Prostate gland (tissue), 2 donors: ENCODE measurements around the gene GSTT2. TPM values are rescaled to one million over a fixed set of nuclear protein-coding genes. Genes with fewer than 3 reads are reported as not detected.
A peak's percentile ranks its signal among the peaks of the same experiment; 100 is the strongest.
"Not testable (repeated sequence)": the region's sequence is repeated elsewhere in the genome, so short reads cannot be mapped to it uniquely, and the experiment has no call there.

Experiments used
- DNase-seq: peaks from one replicate; pipeline ENCODE4 v3.0.0-alpha.2; 2019; ENCODE audit warnings: low spot score
- H3K27ac ChIP-seq, 2 donors: fragments of 200-600 bp; sonication (generic); 2 replicates each; pipeline ENCODE4 v1.5.1; 2017 to 2019
- H3K27me3 ChIP-seq: fragments of 200-600 bp; sonication (generic); replicated peaks from 2 replicates; pipeline ENCODE4 v1.5.1; 2019; ENCODE audit not compliant: insufficient read depth
- H3K36me3 ChIP-seq, 2 donors: fragments of 200-600 bp; sonication (generic); 1 replicate in 1 of 2; 2 replicates in 1 of 2; pipeline versions ENCODE4 v1.5.1 to v1.8.1; 2017 to 2019
- H3K4me1 ChIP-seq: fragments of 200-600 bp; sonication (generic); replicated peaks from 2 replicates; pipeline ENCODE4 v1.5.1; 2019
- H3K4me3 ChIP-seq, 2 donors: fragments of 200-600 bp; sonication (generic); 2 replicates each; pipeline ENCODE4 v1.5.1; 2017 to 2019
- H3K9me3 ChIP-seq: fragments of 200-600 bp; sonication (generic); 2 replicates; pipeline ENCODE4 v1.5.1; 2017
- POLR2AphosphoS5 ChIP-seq: sonication (generic); formaldehyde crosslinking; IDR thresholded peaks from one replicate; pipeline ENCODE4 v1.6.1; 2017; ENCODE audit warnings: antibody characterized with exemption
- WGBS: methylation state at CpG from one replicate; pipeline ENCODE4 v1.1.5; 2018; 5-methylcytosine and 5-hydroxymethylcytosine counted together
- intact Hi-C: fragments of 100-400 bp; cut with DNase I; formaldehyde crosslinking; loops from one replicate; pipeline ENCODE4 v1.14.2; 2022
- total RNA-seq, 2 donors: library from RNA; depleted of rRNA; stranded (reverse); fragments of >200 nt; gene quantifications; one replicate each; pipeline ENCODE4 v1.1.0, GENCODE V29; 2016
- TF ChIP-seq, protein P1 (sequence below), 4 experiments: fragments of 200-600 bp in 2 of 4; fragments of 450-650 bp in 2 of 4; sonication (generic) in 2 of 4; IDR thresholded peaks; 1 replicate in 3 of 4; 2 replicates in 1 of 4; pipeline ENCODE4 v1.5.1; 2016 to 2019; ENCODE audit warnings: antibody characterized with exemption in 4 of 4, mild to moderate bottlenecking in 2 of 4, moderate library complexity in 2 of 4

The GSTT2 gene
- total RNA-seq, 2 donors from 2014 or later = not detected

DNA sequence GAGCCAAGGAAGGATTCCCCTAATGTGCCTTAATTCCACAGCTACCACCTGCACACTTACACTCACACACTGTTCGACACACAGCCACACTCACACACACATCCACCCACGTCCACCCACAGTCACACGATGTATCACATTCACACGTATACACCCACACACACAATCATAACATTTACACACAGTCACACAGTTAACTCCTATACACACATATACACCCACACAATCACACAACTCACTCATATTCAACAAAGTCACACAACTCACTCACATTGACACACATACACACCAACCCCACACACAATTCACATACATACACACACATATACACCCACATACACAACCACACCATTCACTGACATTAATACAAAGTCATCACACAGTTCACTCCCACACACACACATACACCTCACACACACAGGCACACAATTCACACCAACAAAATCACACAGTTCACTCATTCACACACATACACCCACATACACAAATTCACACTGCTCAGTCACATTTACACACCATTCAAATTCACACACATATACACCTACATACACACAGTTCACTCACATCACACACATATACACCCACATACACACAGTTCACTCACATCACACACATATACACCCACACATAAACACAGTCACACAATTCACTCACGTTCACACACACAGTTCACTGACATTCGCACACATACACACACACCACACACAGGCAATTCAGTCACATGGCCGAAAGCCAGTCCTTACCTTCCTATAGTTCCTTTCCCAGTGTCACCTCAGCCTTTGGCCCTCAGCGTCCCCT is 25.5 kb upstream of the GSTT2 start:
- WGBS = 83% methylated on average over 8 of the region's 8 CpGs
- H3K27ac ChIP-seq, H3K27me3 ChIP-seq, H3K36me3 ChIP-seq, DNase-seq, H3K4me1 ChIP-seq, H3K9me3 ChIP-seq, H3K4me3 ChIP-seq: not testable (repeated sequence)
- intact Hi-C loops = loop anchor here (10.0 kb wide), 1 partner anchor 210 kb away; no protein-coding TSS in a partner anchor

DNA sequence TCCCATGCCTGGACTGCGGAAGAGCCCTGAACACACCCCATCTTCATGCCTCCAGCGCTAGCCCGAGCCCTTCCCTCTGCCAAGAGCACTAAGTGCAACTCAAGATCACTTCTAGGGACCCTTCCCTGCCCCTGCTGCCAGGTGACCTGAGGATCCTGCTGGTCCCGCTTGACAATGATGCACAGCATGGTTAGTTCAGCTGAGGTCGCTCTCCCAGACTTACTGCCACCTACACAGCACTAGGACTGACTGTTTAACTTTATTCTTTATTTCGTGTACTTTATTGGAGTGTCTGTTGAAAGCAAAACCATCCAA is 25.0 kb upstream of the GSTT2 start:
- not testable (repeated sequence) for H3K36me3 ChIP-seq, H3K9me3 ChIP-seq, H3K4me3 ChIP-seq, H3K4me1 ChIP-seq, H3K27ac ChIP-seq, H3K27me3 ChIP-seq, DNase-seq
- intact Hi-C loops = loop anchor here (10.0 kb wide), 1 partner anchor 210 kb away; no protein-coding TSS in a partner anchor
- WGBS = 67% methylated on average over 6 of the region's 6 CpGs

DNA sequence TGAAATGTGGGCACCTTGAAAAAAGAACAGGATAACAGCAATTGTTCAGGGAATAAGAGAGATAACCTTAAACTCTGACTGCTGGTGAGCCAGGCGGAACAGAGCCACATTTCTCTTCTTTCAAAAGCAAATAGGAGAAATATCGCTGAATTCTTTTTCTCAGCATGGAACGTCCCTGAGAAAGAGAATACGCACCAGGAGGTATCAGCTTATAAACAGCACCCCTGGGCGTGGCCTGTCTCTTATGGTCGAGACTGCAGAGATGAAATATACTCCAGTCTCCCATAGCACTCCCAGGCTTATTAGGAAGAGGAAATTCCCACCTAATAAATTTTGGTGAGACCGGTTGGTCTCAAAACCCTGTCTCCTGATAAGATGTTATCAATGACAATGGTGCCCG is 24.0 kb upstream of the GSTT2 start:
- DNase-seq, H3K27ac ChIP-seq, H3K4me1 ChIP-seq, H3K4me3 ChIP-seq, H3K9me3 ChIP-seq, H3K27me3 ChIP-seq, H3K36me3 ChIP-seq: not testable (repeated sequence)
- WGBS = 79% methylated on average over 7 of the region's 8 CpGs
- intact Hi-C loops = loop anchor here (10.0 kb wide), 1 partner anchor 209 kb away; no protein-coding TSS in a partner anchor

DNA sequence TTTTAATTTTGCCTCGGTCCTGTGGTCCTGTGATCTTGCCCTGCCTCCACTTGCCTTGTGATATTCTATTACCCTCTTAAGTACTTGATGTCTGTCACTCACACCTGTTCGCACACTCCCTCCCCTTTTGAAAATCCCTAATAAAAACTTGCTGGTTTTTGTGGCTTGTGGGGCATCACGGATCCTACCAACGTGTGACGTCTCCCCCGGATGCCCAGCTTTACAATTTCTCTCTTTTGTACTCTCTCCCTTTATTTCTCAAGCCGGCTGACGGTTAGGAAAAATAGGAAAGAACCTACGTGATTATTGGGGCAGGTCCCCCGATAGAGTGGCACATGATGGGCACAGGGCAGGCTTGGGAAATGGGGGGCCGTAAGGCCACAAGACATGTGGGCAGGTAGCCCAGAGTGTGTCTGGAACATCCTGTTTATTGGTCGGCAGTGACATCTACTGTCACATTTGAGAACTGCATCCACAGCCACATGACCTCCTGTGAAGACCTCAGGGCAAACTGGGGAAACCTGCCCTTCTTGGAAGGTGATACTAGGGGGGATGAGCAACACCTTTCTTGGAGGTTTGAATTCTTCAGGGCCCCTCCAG is 23.5 kb upstream of the GSTT2 start:
- H3K27ac ChIP-seq, H3K4me1 ChIP-seq, H3K9me3 ChIP-seq, H3K27me3 ChIP-seq, H3K36me3 ChIP-seq, H3K4me3 ChIP-seq: not testable (repeated sequence)
- intact Hi-C loops = loop anchor here (10.0 kb wide), 1 partner anchor 208 kb away; no protein-coding TSS in a partner anchor
- peak; percentile 86 for DNase-seq
- TF ChIP-seq POLR2AphosphoS5 = peak; percentile 51
- TF ChIP-seq, protein P1, sequence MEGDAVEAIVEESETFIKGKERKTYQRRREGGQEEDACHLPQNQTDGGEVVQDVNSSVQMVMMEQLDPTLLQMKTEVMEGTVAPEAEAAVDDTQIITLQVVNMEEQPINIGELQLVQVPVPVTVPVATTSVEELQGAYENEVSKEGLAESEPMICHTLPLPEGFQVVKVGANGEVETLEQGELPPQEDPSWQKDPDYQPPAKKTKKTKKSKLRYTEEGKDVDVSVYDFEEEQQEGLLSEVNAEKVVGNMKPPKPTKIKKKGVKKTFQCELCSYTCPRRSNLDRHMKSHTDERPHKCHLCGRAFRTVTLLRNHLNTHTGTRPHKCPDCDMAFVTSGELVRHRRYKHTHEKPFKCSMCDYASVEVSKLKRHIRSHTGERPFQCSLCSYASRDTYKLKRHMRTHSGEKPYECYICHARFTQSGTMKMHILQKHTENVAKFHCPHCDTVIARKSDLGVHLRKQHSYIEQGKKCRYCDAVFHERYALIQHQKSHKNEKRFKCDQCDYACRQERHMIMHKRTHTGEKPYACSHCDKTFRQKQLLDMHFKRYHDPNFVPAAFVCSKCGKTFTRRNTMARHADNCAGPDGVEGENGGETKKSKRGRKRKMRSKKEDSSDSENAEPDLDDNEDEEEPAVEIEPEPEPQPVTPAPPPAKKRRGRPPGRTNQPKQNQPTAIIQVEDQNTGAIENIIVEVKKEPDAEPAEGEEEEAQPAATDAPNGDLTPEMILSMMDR (IDR thresholded peaks at IDR 0.05) = peak; percentile 76 to 93 (median 86)
- 17% methylated on average over 12 of the region's 12 CpGs for WGBS

DNA sequence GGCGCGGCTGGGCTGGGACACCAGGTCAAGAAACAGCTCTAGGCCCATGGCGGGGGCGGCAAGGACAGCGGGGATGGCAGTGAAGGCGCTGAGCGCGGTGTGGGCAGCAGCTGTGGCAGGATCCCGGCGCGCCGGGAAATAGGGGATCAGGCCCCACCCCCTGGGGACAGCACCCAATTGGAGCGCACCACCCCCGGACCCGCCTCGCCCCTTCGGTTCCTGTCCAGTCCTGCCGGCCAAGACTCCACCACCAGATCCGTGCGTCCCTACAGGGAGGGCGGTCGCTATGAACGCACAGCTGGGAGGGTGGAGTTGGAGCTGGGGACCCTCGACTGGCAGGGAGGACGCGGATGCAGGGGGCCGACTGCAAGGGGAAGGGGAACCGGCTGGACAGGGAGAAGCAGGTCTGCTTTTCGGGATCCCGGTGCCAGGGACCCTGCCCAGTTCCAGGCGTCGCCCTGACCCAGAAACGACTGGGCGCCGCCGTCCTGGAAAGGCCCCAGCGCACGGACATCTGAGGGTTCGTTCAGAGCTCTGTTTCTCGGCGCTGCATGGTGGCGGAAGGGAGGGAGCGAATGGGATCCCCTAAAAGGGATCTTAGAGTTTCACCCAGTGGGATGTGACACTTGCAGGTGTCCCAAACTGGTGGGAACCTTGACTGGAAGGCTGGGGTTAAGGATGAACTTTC is 18.7 kb upstream of the GSTT2 start, which contains the start of gene GSTT2B:
Gene GSTT2B (minus strand): TSS at position 112 of the 688 bp plus-strand sequence. CDS start 64 bp downstream, at position 48.
- H3K9me3 ChIP-seq, DNase-seq, H3K36me3 ChIP-seq, H3K4me1 ChIP-seq, H3K4me3 ChIP-seq, intact Hi-C loops, H3K27ac ChIP-seq, H3K27me3 ChIP-seq: not testable (repeated sequence)
- no CpG with 5 or more reads among the region's 43 CpGs for WGBS

DNA sequence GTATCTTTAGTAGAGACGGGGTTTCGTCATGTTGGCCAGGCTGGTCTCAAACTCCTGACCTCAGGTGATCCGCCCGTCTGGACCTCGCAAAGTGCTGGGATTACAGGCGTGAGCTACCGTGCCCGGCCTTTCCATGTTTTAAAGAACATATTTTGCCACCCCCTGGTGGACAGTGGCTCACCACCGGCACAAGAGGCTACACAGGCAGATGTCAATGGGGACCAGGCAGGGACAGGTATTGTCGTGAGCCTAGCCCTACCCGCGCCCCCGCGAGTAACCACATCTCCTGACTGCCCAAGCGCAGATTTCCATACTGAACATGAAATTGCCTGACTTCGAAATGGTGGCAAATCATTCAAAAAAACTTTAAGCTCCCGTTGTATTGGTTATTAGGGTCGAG is 13.8 kb upstream of the GSTT2 start:
- H3K9me3 ChIP-seq, intact Hi-C loops, H3K27me3 ChIP-seq, H3K36me3 ChIP-seq, H3K4me3 ChIP-seq, H3K4me1 ChIP-seq, DNase-seq, H3K27ac ChIP-seq: not testable (repeated sequence)
- WGBS = no CpG with 5 or more reads among the region's 18 CpGs

DNA sequence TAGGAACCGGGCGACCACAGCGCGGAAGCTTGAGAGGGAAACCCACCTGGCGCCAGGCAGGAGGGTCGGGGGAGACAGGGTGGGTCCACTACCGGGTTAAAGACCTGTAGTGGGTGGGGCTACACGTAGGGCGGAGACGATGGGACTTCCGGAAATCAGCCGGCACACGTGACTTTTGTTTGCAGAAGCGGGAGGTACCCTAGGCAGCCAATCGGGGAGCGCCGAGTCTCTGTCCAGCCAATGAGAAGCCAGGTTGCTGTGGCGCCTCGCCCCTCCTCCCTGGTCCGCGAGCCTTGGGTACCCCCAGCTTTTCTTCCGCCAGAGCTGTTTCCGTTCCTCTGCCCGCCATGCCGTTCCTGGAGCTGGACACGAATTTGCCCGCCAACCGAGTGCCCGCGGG is 13.4 kb upstream of the GSTT2 start, which contains the start of gene DDTL:
Gene DDTL (plus strand): TSS at position 321 of the 400 bp plus-strand sequence. CDS start 27 bp downstream, at position 348.
- H3K4me3 ChIP-seq, H3K36me3 ChIP-seq, DNase-seq, H3K27me3 ChIP-seq, H3K4me1 ChIP-seq, intact Hi-C loops, H3K9me3 ChIP-seq, H3K27ac ChIP-seq: not testable (repeated sequence)
- WGBS = no CpG with 5 or more reads among the region's 30 CpGs
